ENCODE measurements around the gene HEXA.
"Not testable (repeated sequence)": the region's sequence is repeated elsewhere in the genome, so short reads cannot be mapped to it uniquely, and the experiment has no call there.

DNA sequence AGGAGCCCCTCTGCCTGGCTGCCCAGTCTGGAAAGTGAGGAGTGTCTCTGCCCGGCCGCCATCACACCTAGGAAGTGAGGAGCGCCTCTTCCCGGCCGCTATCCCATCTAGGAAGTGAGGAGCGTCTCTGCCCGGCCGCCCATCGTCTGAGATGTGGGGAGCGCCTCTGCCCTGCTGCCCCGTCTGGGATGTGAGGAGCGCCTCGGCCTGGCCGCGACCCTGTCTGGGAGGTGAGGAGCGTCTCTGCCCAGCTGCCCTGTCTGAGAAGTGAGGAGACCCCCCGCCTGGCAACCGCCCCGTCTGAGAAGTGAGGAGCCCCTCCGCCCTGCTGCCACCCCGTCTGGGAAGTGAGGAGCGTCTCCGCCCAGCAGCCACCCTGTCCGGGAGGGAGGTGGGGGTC, 20.5 kb upstream of the HEXA start:
- not testable (repeated sequence) for TF ChIP-seq CTCF (conservative IDR thresholded peaks at IDR 0.05 in 1 of 2, IDR thresholded peaks at IDR 0.05 in 1 of 2; ENCODE audit: low read depth in 1 of 2, low read length in 2 of 2); EZH2 (IDR thresholded peaks at IDR 0.05; ENCODE audit: low read length, missing control alignments)
